HG02884 (cell line): ENCODE results near the gene SIRT6.
A peak's percentile ranks its signal among the peaks of the same experiment; 100 is the strongest.
"Not testable (repeated sequence)": the region's sequence is repeated elsewhere in the genome, so short reads cannot be mapped to it uniquely, and the experiment has no call there.

Experiments used
- ATAC-seq: cut with Tn5 transposase; IDR thresholded peaks from one replicate; pipeline ENCODE4 v1.9.1; 2021; ENCODE audit warnings: mild to moderate bottlenecking, moderate library complexity; ENCODE audit not compliant: unreplicated experiment

SIRT6 gene

GRCh38 chr19:4182084-4182810 is at the start of gene SIRT6, which contains the start of gene ANKRD24:
SIRT6 (minus strand) TSS chr19:4182563; CDS start chr19:4182539, 24 bp downstream.
ANKRD24 (plus strand) TSS chr19:4182689; CDS start chr19:4186426, 3,737 bp downstream.
- ATAC-seq, result peak; percentile 51

- not testable (repeated sequence) for ATAC-seq
Measured at GRCh38 chr19:4232139-4232538, 49.8 kb upstream of the SIRT6 start.

GRCh38 chr19:4231521-4231920 is 49.2 kb upstream of the SIRT6 start:
- not testable (repeated sequence) for ATAC-seq

GRCh38 chr19:4230237-4230636 is 47.9 kb upstream of the SIRT6 start:
- not testable (repeated sequence) for ATAC-seq

GRCh38 chr19:4229179-4229931 is 47.0 kb upstream of the SIRT6 start, which contains the start of gene EBI3:
EBI3 (plus strand) TSS chr19:4229523; CDS start chr19:4229551, 28 bp downstream.
- ATAC-seq, result peak; percentile 55

- no peak for ATAC-seq
Measured at GRCh38 chr19:4228765-4229178, 46.4 kb upstream of the SIRT6 start.

GRCh38 chr19:4227771-4228170 is 45.4 kb upstream of the SIRT6 start:
- ATAC-seq, result no peak

GRCh38 chr19:4225885-4226284 is 43.5 kb upstream of the SIRT6 start:
- no peak for ATAC-seq

- ATAC-seq, result no peak
Measured at GRCh38 chr19:4224470-4224869, 42.1 kb upstream of the SIRT6 start.

- ATAC-seq, result no peak
Measured at GRCh38 chr19:4220188-4220587, 37.8 kb upstream of the SIRT6 start.

- ATAC-seq, result not testable (repeated sequence)
Measured at GRCh38 chr19:4218523-4218922, 36.2 kb upstream of the SIRT6 start.

- ATAC-seq, result no peak
Measured at GRCh38 chr19:4217429-4218264, 35.3 kb upstream of the SIRT6 start.

- ATAC-seq, result no peak
Measured at GRCh38 chr19:4216846-4217245, 34.5 kb upstream of the SIRT6 start.

GRCh38 chr19:4215807-4216206 is 33.4 kb upstream of the SIRT6 start:
- no peak for ATAC-seq

- no peak for ATAC-seq
Measured at GRCh38 chr19:4213116-4213515, 30.8 kb upstream of the SIRT6 start.

- ATAC-seq, result no peak
Measured at GRCh38 chr19:4210166-4210731, 27.9 kb upstream of the SIRT6 start.

GRCh38 chr19:4208385-4209094 is 26.2 kb upstream of the SIRT6 start:
- ATAC-seq, result no peak

- ATAC-seq, result no peak
Measured at GRCh38 chr19:4206818-4207484, 24.6 kb upstream of the SIRT6 start.

- no peak for ATAC-seq
Measured at GRCh38 chr19:4201798-4202197, 19.4 kb upstream of the SIRT6 start.
